ENCODE measurements around the gene PIEZO1. TPM values are rescaled to one million over a fixed set of nuclear protein-coding genes. Genes with fewer than 3 reads are reported as not detected.
A peak's percentile ranks its signal among the peaks of the same experiment; 100 is the strongest.

The PIEZO1 gene
- total and polyA plus RNA-seq, 2 donors (not counting 1 experiment from before 2014, with no cell fraction given), result 94.5 to 313 TPM

GRCh38 chr16:88755745-88756443 is 29.1 kb downstream of the PIEZO1 start:
- H3K27ac ChIP-seq (ENCODE audit: insufficient read depth, low read length), result no peak overlapping the region
- H3K4me2 ChIP-seq (ENCODE audit: extremely low read depth, insufficient read depth, low read length), result peak overlapping the region; percentile 44
- H3K9me3 ChIP-seq (ENCODE audit: control insufficient read depth, insufficient read depth, low read depth, low read length), result no peaks in the 10 kb centered on the region
- H2AFZ ChIP-seq (ENCODE audit: low read length), result no peak overlapping the region
- no peak for DNase-seq (ENCODE audit: low read depth in 2 of 2)
- no peaks in the 10 kb centered on the region for H4K20me1 ChIP-seq (ENCODE audit: control insufficient read depth, extremely low read depth, insufficient read depth, low read length)
- no peak overlapping the region for H3K9ac ChIP-seq (ENCODE audit: insufficient read depth, low read length)
- peaks cover 5% of the 10 kb centered on the region for H3K36me3 ChIP-seq (ENCODE audit: control insufficient read depth, insufficient read depth, low read length)
- H3K4me3 ChIP-seq (replicated peaks in 1 of 4; ENCODE audit: control extremely low read depth in 1 of 4, insufficient read depth in 1 of 4, low read depth in 3 of 4, low read length in 4 of 4), result no peak overlapping the region
- no peak for TF ChIP-seq EZH2 (IDR thresholded peaks at IDR 0.05; ENCODE audit: low read length, missing control alignments)
- TF ChIP-seq CTCF (conservative IDR thresholded peaks at IDR 0.05 in 1 of 2, IDR thresholded peaks at IDR 0.05 in 1 of 2; ENCODE audit: low read depth in 1 of 2, low read length in 2 of 2), result no peak
- H3K27me3 ChIP-seq (ENCODE audit: control insufficient read depth, insufficient read depth, low read length), result no peaks in the 10 kb centered on the region
- peaks cover 91% of the 10 kb centered on the region for H3K79me2 ChIP-seq (ENCODE audit: control insufficient read depth, insufficient read depth, low read length)
- peaks cover 18% of the 10 kb centered on the region for H3K4me1 ChIP-seq (ENCODE audit: control insufficient read depth, extremely low read depth, insufficient read depth, low read length)

GRCh38 chr16:88754912-88755744 is 29.9 kb downstream of the PIEZO1 start:
- Histone ChIP-seq H3K4me3 (replicated peaks in 1 of 4; ENCODE audit: control extremely low read depth in 1 of 4, insufficient read depth in 1 of 4, low read depth in 3 of 4, low read length in 4 of 4) (no peak overlapping the region), H3K9me3 (ENCODE audit: control insufficient read depth, insufficient read depth, low read depth, low read length) (no peaks in the 10 kb centered on the region), H3K79me2 (ENCODE audit: control insufficient read depth, insufficient read depth, low read length) (peaks cover 88% of the 10 kb centered on the region), H4K20me1 (ENCODE audit: control insufficient read depth, extremely low read depth, insufficient read depth, low read length) (no peaks in the 10 kb centered on the region), H3K4me2 (ENCODE audit: extremely low read depth, insufficient read depth, low read length) (no peak overlapping the region), H3K4me1 (ENCODE audit: control insufficient read depth, extremely low read depth, insufficient read depth, low read length) (peaks cover 18% of the 10 kb centered on the region), H2AFZ (ENCODE audit: low read length) (no peak overlapping the region), H3K27ac (ENCODE audit: insufficient read depth, low read length) (peak overlapping the region; percentile 2), H3K9ac (ENCODE audit: insufficient read depth, low read length) (no peak overlapping the region), H3K27me3 (ENCODE audit: control insufficient read depth, insufficient read depth, low read length) (no peaks in the 10 kb centered on the region), H3K36me3 (ENCODE audit: control insufficient read depth, insufficient read depth, low read length) (peaks cover 5% of the 10 kb centered on the region)
- TF ChIP-seq CTCF (conservative IDR thresholded peaks at IDR 0.05 in 1 of 2, IDR thresholded peaks at IDR 0.05 in 1 of 2; ENCODE audit: low read depth in 1 of 2, low read length in 2 of 2) (no peak), EZH2 (IDR thresholded peaks at IDR 0.05; ENCODE audit: low read length, missing control alignments) (no peak)
- peak; percentile 42 to 77 for DNase-seq (ENCODE audit: low read depth in 2 of 2)

- TF ChIP-seq EZH2 (IDR thresholded peaks at IDR 0.05; ENCODE audit: low read length, missing control alignments) (no peak), CTCF (conservative IDR thresholded peaks at IDR 0.05 in 1 of 2, IDR thresholded peaks at IDR 0.05 in 1 of 2; ENCODE audit: low read depth in 1 of 2, low read length in 2 of 2) (no peak)
- no peaks in the 10 kb centered on the region for H4K20me1 ChIP-seq (ENCODE audit: control insufficient read depth, extremely low read depth, insufficient read depth, low read length)
Measured at GRCh38 chr16:88754109-88754911, 30.7 kb downstream of the PIEZO1 start.

More at GRCh38 chr16:88754109-88754911, 30.7 kb downstream of the PIEZO1 start:
- Histone ChIP-seq H3K9me3 (ENCODE audit: control insufficient read depth, insufficient read depth, low read depth, low read length) (no peaks in the 10 kb centered on the region), H3K36me3 (ENCODE audit: control insufficient read depth, insufficient read depth, low read length) (peaks cover 5% of the 10 kb centered on the region), H3K4me2 (ENCODE audit: extremely low read depth, insufficient read depth, low read length) (no peak overlapping the region), H3K9ac (ENCODE audit: insufficient read depth, low read length) (no peak overlapping the region), H3K4me3 (replicated peaks in 1 of 4; ENCODE audit: control extremely low read depth in 1 of 4, insufficient read depth in 1 of 4, low read depth in 3 of 4, low read length in 4 of 4) (no peak overlapping the region), H3K27me3 (ENCODE audit: control insufficient read depth, insufficient read depth, low read length) (no peaks in the 10 kb centered on the region), H3K27ac (ENCODE audit: insufficient read depth, low read length) (no peak overlapping the region), H3K79me2 (ENCODE audit: control insufficient read depth, insufficient read depth, low read length) (peaks cover 82% of the 10 kb centered on the region), H2AFZ (ENCODE audit: low read length) (no peak overlapping the region), H3K4me1 (ENCODE audit: control insufficient read depth, extremely low read depth, insufficient read depth, low read length) (peaks cover 11% of the 10 kb centered on the region)
- no peak for DNase-seq (ENCODE audit: low read depth in 2 of 2)

All from fibroblast of lung (primary cell).